Lower lobe of right lung (tissue), 2 donors: ENCODE results near the gene NADK2. TPM values are rescaled to one million over a fixed set of nuclear protein-coding genes. Genes with fewer than 3 reads are reported as not detected.

Experiments
- ATAC-seq, 2 donors: fragments of 200-7000 bp; cut with Tn5 transposase; one replicate each; pipeline ENCODE4 v1.9.1; 2020 to 2022; ENCODE audit warnings: mild to moderate bottlenecking in 2 of 2, moderate library complexity in 2 of 2
- DNase-seq: peaks from one replicate; pipeline ENCODE4 v3.0.0-alpha.2; 2020
- H3K27ac ChIP-seq: fragments of 200-600 bp; one replicate; pipeline ENCODE4 v1.8.0; 2022
- H3K27me3 ChIP-seq: fragments of 200-600 bp; one replicate; pipeline ENCODE4 v1.8.0; 2022; ENCODE audit warnings: low read depth
- H3K36me3 ChIP-seq: fragments of 200-600 bp; one replicate; pipeline ENCODE4 v1.8.0; 2022; ENCODE audit warnings: mild to moderate bottlenecking
- H3K4me1 ChIP-seq: fragments of 200-600 bp; one replicate; pipeline ENCODE4 v1.8.0; 2022
- H3K4me3 ChIP-seq: fragments of 200-600 bp; one replicate; pipeline ENCODE4 v1.8.0; 2022; ENCODE audit warnings: mild to moderate bottlenecking
- H3K9me3 ChIP-seq: fragments of 200-600 bp; one replicate; pipeline ENCODE4 v1.8.0; 2022
- intact Hi-C: fragments of 100-400 bp; cut with DNase I; formaldehyde crosslinking; loops from one replicate; pipeline ENCODE4 v1.11.0; 2022
- total RNA-seq: library from RNA; stranded (reverse); fragmentation: NEBNext Ultra II Directional; extraction: Animal tissue kit (Norgen Biotek cat#: 25700); gene quantifications from one replicate; pipeline ENCODE4 v1.2.1, GENCODE V29; 2021
- TF ChIP-seq, protein P1 (sequence below): fragments of 200-600 bp; IDR thresholded peaks from one replicate; pipeline ENCODE4 v1.8.0; 2022; ENCODE audit warnings: antibody characterized with exemption, mild to moderate bottlenecking
- donor health status: DM: no; HTN: yes; CAD: no; lungs with severe emphysema.

Gene NADK2
- total RNA-seq, 1 donor from 2014 or later = 19.1 TPM

DNA sequence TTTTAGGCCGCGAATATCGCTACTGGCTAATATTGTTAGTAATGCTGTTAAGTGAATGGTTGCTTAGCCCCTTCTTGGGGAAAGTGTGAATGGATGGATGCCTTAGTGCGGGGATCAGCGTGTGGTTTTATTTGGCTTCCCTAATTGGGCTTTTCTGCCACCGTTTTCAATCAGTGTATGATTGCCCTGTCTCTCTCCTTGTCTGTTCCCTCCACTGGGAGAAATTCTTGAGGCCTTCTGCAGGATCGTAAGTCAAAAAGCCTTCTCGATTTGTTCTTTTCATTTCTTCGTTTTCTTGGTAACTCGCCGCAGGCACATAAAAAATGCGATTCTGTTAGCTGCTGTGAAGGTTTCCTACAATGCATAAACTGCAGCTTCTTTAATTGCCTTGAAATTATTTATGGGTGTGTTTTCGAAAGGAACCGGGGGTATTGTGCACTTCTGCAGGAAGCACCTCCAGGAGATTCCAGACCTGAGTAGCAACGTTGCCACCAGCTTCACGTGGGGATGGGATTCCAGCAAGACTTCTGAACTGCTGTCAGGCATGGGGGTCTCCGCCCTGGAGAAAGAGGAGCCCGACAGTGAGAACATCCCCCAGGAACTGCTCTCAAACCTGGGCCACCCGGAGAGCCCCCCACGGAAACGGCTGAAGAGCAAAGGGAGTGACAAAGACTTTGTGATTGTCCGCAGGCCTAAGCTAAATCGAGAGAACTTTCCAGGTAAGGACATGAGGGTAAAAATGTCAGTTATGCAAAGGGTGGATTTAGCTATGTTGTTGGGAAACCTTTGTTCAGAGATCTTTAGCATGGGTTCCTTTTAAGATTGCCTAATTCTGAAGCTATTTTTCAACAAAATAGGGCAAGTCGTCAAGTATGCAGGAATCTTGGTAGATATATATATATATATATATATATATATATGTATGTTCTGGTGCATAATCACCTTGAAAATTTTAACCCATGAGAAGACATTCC, 89.1 kb downstream of the NADK2 start:
- no peaks in the 10 kb centered on the region for H3K27me3 ChIP-seq
- intact Hi-C loops = no loop called here
- no peaks in the 10 kb centered on the region for H3K9me3 ChIP-seq
- peak overlapping the region; percentile 82 for H3K27ac ChIP-seq
- H3K4me1 ChIP-seq = peaks cover 35% of the 10 kb centered on the region
- H3K36me3 ChIP-seq = peaks cover 20% of the 10 kb centered on the region
- TF ChIP-seq, protein P1, sequence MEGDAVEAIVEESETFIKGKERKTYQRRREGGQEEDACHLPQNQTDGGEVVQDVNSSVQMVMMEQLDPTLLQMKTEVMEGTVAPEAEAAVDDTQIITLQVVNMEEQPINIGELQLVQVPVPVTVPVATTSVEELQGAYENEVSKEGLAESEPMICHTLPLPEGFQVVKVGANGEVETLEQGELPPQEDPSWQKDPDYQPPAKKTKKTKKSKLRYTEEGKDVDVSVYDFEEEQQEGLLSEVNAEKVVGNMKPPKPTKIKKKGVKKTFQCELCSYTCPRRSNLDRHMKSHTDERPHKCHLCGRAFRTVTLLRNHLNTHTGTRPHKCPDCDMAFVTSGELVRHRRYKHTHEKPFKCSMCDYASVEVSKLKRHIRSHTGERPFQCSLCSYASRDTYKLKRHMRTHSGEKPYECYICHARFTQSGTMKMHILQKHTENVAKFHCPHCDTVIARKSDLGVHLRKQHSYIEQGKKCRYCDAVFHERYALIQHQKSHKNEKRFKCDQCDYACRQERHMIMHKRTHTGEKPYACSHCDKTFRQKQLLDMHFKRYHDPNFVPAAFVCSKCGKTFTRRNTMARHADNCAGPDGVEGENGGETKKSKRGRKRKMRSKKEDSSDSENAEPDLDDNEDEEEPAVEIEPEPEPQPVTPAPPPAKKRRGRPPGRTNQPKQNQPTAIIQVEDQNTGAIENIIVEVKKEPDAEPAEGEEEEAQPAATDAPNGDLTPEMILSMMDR = no peak
- ATAC-seq (peak in 1 of 2 donors; percentile 2), DNase-seq (no peak)
- H3K4me3 ChIP-seq = peak overlapping the region; percentile 89

- peak within 1 kb of the TSS; percentile 89 for H3K4me3 ChIP-seq
- ATAC-seq = peak; percentile 100
- DNase-seq = peak; percentile 99
- H3K27me3 ChIP-seq = no peaks in the 10 kb centered on the region
- H3K36me3 ChIP-seq = peaks cover 16% of the 10 kb centered on the region
- peaks cover 32% of the 10 kb centered on the region for H3K4me1 ChIP-seq
- intact Hi-C loops = no loop called here
- no peaks in the 10 kb centered on the region for H3K9me3 ChIP-seq
- TF ChIP-seq, protein P1 = no peak
- H3K27ac ChIP-seq = peak within 1 kb of the TSS; percentile 82
Observed at GRCh38 chr5:36151434-36152323, 90.0 kb downstream of the NADK2 start, which contains the start of the genes LMBRD2 and SKP2. Gene LMBRD2 (minus strand): TSS chr5:36151887. CDS start chr5:36143349, 8,538 bp downstream. Gene SKP2 (plus strand): TSS chr5:36152111. CDS start chr5:36152263, 152 bp downstream.

DNA sequence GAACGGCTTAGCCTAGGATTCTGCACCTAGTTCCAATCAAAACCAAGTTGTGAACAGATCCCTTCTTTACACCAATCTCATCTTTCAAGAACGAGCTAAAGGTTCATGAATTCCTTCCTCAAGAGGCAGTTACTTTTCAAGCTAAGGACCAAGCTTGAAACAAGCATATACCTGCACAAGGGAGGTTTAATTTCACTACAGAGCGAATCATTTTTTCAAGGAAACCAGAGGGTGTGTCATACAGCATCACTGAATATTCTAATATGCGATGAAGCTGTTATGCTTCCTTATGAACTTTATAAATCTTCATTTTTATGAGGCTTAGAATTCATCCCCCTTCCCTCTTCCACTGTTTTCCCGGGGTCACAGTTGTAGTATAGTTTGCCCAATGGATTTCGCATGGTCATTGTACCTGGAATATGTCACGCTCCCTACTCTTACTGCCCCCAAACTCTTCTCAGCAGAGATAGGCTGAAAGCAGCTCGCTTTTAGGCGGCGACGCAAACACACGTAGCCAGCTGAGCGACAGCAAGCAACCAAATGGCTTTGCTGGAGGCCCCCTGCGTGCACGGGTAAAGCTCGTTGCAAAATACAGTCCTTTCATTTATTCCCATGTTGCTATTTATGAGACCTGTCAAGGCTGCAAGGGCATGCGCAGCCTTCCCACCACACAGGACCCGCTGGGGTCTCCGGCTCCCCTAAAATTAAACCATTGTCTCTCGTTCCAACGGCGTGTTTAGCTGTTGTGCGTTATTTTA, 90.9 kb downstream of the NADK2 start:
- peaks cover 27% of the 10 kb centered on the region for H3K4me1 ChIP-seq

DNA sequence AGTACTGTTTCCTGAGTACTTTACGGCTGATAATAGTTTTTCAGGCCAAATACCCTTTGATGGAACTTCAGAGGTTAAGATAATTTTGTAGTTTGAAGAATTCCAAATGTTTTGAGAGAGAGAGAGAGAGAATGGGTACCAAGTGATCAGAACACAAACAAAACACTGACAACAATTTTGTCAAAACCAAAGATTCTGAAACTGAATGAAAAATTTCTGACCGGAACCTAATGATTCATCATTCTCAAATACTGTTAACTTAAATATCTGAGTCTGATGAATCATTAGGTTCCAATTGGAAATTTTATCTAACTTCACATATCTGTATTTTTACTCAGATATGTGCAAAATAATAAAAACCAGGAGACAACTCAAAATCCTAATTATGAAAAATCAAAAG, 94.0 kb downstream of the NADK2 start:
- peaks cover 14% of the 10 kb centered on the region for H3K4me1 ChIP-seq
- intact Hi-C loops = no loop called here
- no peaks in the 10 kb centered on the region for H3K27me3 ChIP-seq
- no peak for DNase-seq
- no peak overlapping the region for H3K27ac ChIP-seq
- H3K36me3 ChIP-seq = no peaks in the 10 kb centered on the region
- TF ChIP-seq, protein P1 = no peak
- ATAC-seq = no peak
- no peak overlapping the region for H3K4me3 ChIP-seq
- H3K9me3 ChIP-seq = no peaks in the 10 kb centered on the region

More for the DNA sequence above, 90.9 kb downstream of the NADK2 start:
- no peaks in the 10 kb centered on the region for H3K9me3 ChIP-seq
- H3K36me3 ChIP-seq = peaks cover 9% of the 10 kb centered on the region
- no peaks in the 10 kb centered on the region for H3K27me3 ChIP-seq
- H3K27ac ChIP-seq = peak overlapping the region; percentile 82
- peak; percentile 59 for DNase-seq
- peak; percentile 21 to 39 for ATAC-seq
- peak overlapping the region; percentile 89 for H3K4me3 ChIP-seq
- TF ChIP-seq, protein P1 = no peak
- intact Hi-C loops = no loop called here
